ENCODE data around the gene UBB. TPM values are rescaled to one million over a fixed set of nuclear protein-coding genes. Genes with fewer than 3 reads are reported as not detected.

UBB gene
- total RNA-seq, 1 donor from 2014 or later: 1,207 TPM

- Mint-ChIP-seq H3K27me3 (ENCODE audit: unreplicated experiment) (peaks cover 10% of the 10 kb centered on the region), H3K4me3 (ENCODE audit: unreplicated experiment) (peak overlapping the region; percentile 67), H3K27ac (ENCODE audit: unreplicated experiment) (no peak overlapping the region), H3K36me3 (ENCODE audit: unreplicated experiment) (no peaks in the 10 kb centered on the region), H3K9me3 (ENCODE audit: unreplicated experiment) (no peaks in the 10 kb centered on the region), H3K4me1 (ENCODE audit: unreplicated experiment) (peaks cover 18% of the 10 kb centered on the region)
- DNase-seq (ENCODE audit: extremely low spot score, unreplicated experiment): no peak
- TF ChIP-seq CTCF (IDR thresholded peaks at IDR 0.05): no peak
Observed at GRCh38 chr17:16354585-16354984, 26.3 kb upstream of the UBB start.

- H3K9me3 Mint-ChIP-seq (ENCODE audit: unreplicated experiment): no peaks in the 10 kb centered on the region
- no peak for DNase-seq (ENCODE audit: extremely low spot score, unreplicated experiment)
- H3K36me3 Mint-ChIP-seq (ENCODE audit: unreplicated experiment): no peaks in the 10 kb centered on the region
- H3K4me3 Mint-ChIP-seq (ENCODE audit: unreplicated experiment): no peak overlapping the region
- no peak for TF ChIP-seq CTCF (IDR thresholded peaks at IDR 0.05)
- peaks cover 3% of the 10 kb centered on the region for H3K4me1 Mint-ChIP-seq (ENCODE audit: unreplicated experiment)
- H3K27ac Mint-ChIP-seq (ENCODE audit: unreplicated experiment): no peak overlapping the region
- H3K27me3 Mint-ChIP-seq (ENCODE audit: unreplicated experiment): peaks cover 10% of the 10 kb centered on the region
Observed at GRCh38 chr17:16358394-16358793, 22.5 kb upstream of the UBB start.

GRCh38 chr17:16361874-16362273 lies 19.0 kb upstream of the UBB start:
- TF ChIP-seq CTCF (IDR thresholded peaks at IDR 0.05): no peak
- DNase-seq (ENCODE audit: extremely low spot score, unreplicated experiment): no peak
- H3K27me3 Mint-ChIP-seq (ENCODE audit: unreplicated experiment): peaks cover 8% of the 10 kb centered on the region
- no peak overlapping the region for H3K4me3 Mint-ChIP-seq (ENCODE audit: unreplicated experiment)
- no peaks in the 10 kb centered on the region for H3K36me3 Mint-ChIP-seq (ENCODE audit: unreplicated experiment)
- no peaks in the 10 kb centered on the region for H3K4me1 Mint-ChIP-seq (ENCODE audit: unreplicated experiment)
- H3K27ac Mint-ChIP-seq (ENCODE audit: unreplicated experiment): no peak overlapping the region
- no peaks in the 10 kb centered on the region for H3K9me3 Mint-ChIP-seq (ENCODE audit: unreplicated experiment)

GRCh38 chr17:16363749-16364536 lies 16.9 kb upstream of the UBB start:
- H3K27me3 Mint-ChIP-seq (ENCODE audit: unreplicated experiment): no peaks in the 10 kb centered on the region
- H3K36me3 Mint-ChIP-seq (ENCODE audit: unreplicated experiment): no peaks in the 10 kb centered on the region
- peak; percentile 90 for TF ChIP-seq CTCF (IDR thresholded peaks at IDR 0.05)
- H3K27ac Mint-ChIP-seq (ENCODE audit: unreplicated experiment): no peak overlapping the region
- no peaks in the 10 kb centered on the region for H3K9me3 Mint-ChIP-seq (ENCODE audit: unreplicated experiment)
- H3K4me3 Mint-ChIP-seq (ENCODE audit: unreplicated experiment): no peak overlapping the region
- no peaks in the 10 kb centered on the region for H3K4me1 Mint-ChIP-seq (ENCODE audit: unreplicated experiment)
- no peak for DNase-seq (ENCODE audit: extremely low spot score, unreplicated experiment)

GRCh38 chr17:16364625-16365024 lies 16.3 kb upstream of the UBB start:
- Mint-ChIP-seq H3K36me3 (ENCODE audit: unreplicated experiment) (no peaks in the 10 kb centered on the region), H3K4me1 (ENCODE audit: unreplicated experiment) (no peaks in the 10 kb centered on the region), H3K27me3 (ENCODE audit: unreplicated experiment) (no peaks in the 10 kb centered on the region), H3K27ac (ENCODE audit: unreplicated experiment) (no peak overlapping the region), H3K4me3 (ENCODE audit: unreplicated experiment) (no peak overlapping the region), H3K9me3 (ENCODE audit: unreplicated experiment) (no peaks in the 10 kb centered on the region)
- TF ChIP-seq CTCF (IDR thresholded peaks at IDR 0.05): no peak
- no peak for DNase-seq (ENCODE audit: extremely low spot score, unreplicated experiment)

All from osteocyte (in vitro differentiated cells).